ENCODE data around the gene STEAP1B.
"Not testable (repeated sequence)": the region's sequence is repeated elsewhere in the genome, so short reads cannot be mapped to it uniquely, and the experiment has no call there.

STEAP1B gene

GRCh38 chr7:22452142-22452959 is 47.6 kb downstream of the STEAP1B start:
- no peak overlapping the region for H3K4me3 ChIP-seq (replicated peaks; ENCODE audit: low read depth, low read length)
- peak; percentile 83 for TF ChIP-seq CTCF (IDR thresholded peaks at IDR 0.05; ENCODE audit: low read depth, low read length, missing control alignments)
- no peak for DNase-seq (ENCODE audit: extremely low read depth, low read depth)

GRCh38 chr7:22450013-22450412 is 50.0 kb downstream of the STEAP1B start:
- not testable (repeated sequence) for DNase-seq (ENCODE audit: extremely low read depth, low read depth); H3K4me3 ChIP-seq (replicated peaks; ENCODE audit: low read depth, low read length)

GRCh38 chr7:22447762-22448161 is 52.2 kb downstream of the STEAP1B start:
- TF ChIP-seq CTCF (IDR thresholded peaks at IDR 0.05; ENCODE audit: low read depth, low read length, missing control alignments) = no peak
- no peak for DNase-seq (ENCODE audit: extremely low read depth, low read depth)
- H3K4me3 ChIP-seq (replicated peaks; ENCODE audit: low read depth, low read length) = no peak overlapping the region

- H3K4me3 ChIP-seq (replicated peaks; ENCODE audit: low read depth, low read length) = no peak overlapping the region
- DNase-seq (ENCODE audit: extremely low read depth, low read depth) = no peak
- TF ChIP-seq CTCF (IDR thresholded peaks at IDR 0.05; ENCODE audit: low read depth, low read length, missing control alignments) = no peak
These were observed 53.0 kb downstream of the STEAP1B start for GRCh38 chr7:22447008-22447407.

GRCh38 chr7:22445853-22446252 is 54.1 kb downstream of the STEAP1B start:
- no peak for TF ChIP-seq CTCF (IDR thresholded peaks at IDR 0.05; ENCODE audit: low read depth, low read length, missing control alignments)
- no peak for DNase-seq (ENCODE audit: extremely low read depth, low read depth)
- H3K4me3 ChIP-seq (replicated peaks; ENCODE audit: low read depth, low read length) = no peak overlapping the region

GRCh38 chr7:22445140-22445743 is 54.7 kb downstream of the STEAP1B start:
- no peak overlapping the region for H3K4me3 ChIP-seq (replicated peaks; ENCODE audit: low read depth, low read length)
- TF ChIP-seq CTCF (IDR thresholded peaks at IDR 0.05; ENCODE audit: low read depth, low read length, missing control alignments) = no peak
- DNase-seq (ENCODE audit: extremely low read depth, low read depth) = no peak

- TF ChIP-seq CTCF (IDR thresholded peaks at IDR 0.05; ENCODE audit: low read depth, low read length, missing control alignments) = no peak
- DNase-seq (ENCODE audit: extremely low read depth, low read depth) = no peak
- no peak overlapping the region for H3K4me3 ChIP-seq (replicated peaks; ENCODE audit: low read depth, low read length)
These were observed 55.6 kb downstream of the STEAP1B start for GRCh38 chr7:22444181-22444971.
